Left lung (tissue), 8 donors: Measurements from ENCODE around the gene KCNAB3. TPM values are rescaled to one million over a fixed set of nuclear protein-coding genes. Genes with fewer than 3 reads are reported as not detected.

Experiments used
- polyA plus RNA-seq, 6 donors: library from polyadenylated mRNA; unstranded; fragments of 120-200 nt; gene quantifications; one replicate each; pipeline ENCODE4 v1.2.1, GENCODE V29; 2013; ENCODE audit not compliant: insufficient read length in 6 of 6
- total RNA-seq, 2 donors: library from RNA; stranded (reverse); fragmentation: NEBNext Ultra II Directional; extraction: Animal tissue kit (Norgen Biotek cat#: 25700); gene quantifications; one replicate each; pipeline ENCODE4 v1.2.1, GENCODE V29; 2021
- donor health status: DM: no; HTN: yes; CAD: no.
- donor health status: DM: no; HTN: no; CAD: no.

KCNAB3 gene
- total and polyA plus RNA-seq, 8 donors, result 2.5 to 12.7 (median 11.1) TPM

Other genes with a start within 250 kb of the KCNAB3 start
- 10 to 100 TPM; 50.9 to 54.3 TPM for gene TP53, start 242.4 kb downstream of the KCNAB3 start, total RNA-seq
- 10 to 100 TPM; 77.9 to 90.4 (median 82.3) TPM for gene TP53, start 242.4 kb downstream of the KCNAB3 start, polyA plus RNA-seq
- 10 to 100 TPM in 1 of 2 donors, 1 to 10 TPM in 1; 9.4 to 10.6 TPM for gene WRAP53, start 241.4 kb downstream of the KCNAB3 start, total RNA-seq
- gene WRAP53, start 241.4 kb downstream of the KCNAB3 start, polyA plus RNA-seq, result 10 to 100 TPM; 13.3 to 16.0 (median 14.0) TPM
- 1 to 10 TPM; 1.2 to 3.1 TPM for gene EFNB3, start 224.7 kb downstream of the KCNAB3 start, total RNA-seq
- gene EFNB3, start 224.7 kb downstream of the KCNAB3 start, polyA plus RNA-seq, result 10 to 100 TPM; 23.4 to 34.1 (median 32.1) TPM
- gene DNAH2, start 212.1 kb downstream of the KCNAB3 start, total RNA-seq, result 1 to 10 TPM in 1 of 2 donors, under 1 TPM in 1; 0.67 to 3.4 TPM
- 1 to 10 TPM; 1.2 to 4.5 (median 2.6) TPM for gene DNAH2, start 212.1 kb downstream of the KCNAB3 start, polyA plus RNA-seq
- gene KDM6B, start 95.6 kb downstream of the KCNAB3 start, total RNA-seq, result 10 to 100 TPM; 37.6 to 49.2 TPM
- 10 to 100 TPM; 20.1 to 30.4 (median 24.4) TPM for gene KDM6B, start 95.6 kb downstream of the KCNAB3 start, polyA plus RNA-seq
- gene TMEM88, start 74.8 kb downstream of the KCNAB3 start, total RNA-seq, result 1 to 10 TPM; 5.7 to 6.5 TPM
- gene TMEM88, start 74.8 kb downstream of the KCNAB3 start, polyA plus RNA-seq, result 10 to 100 TPM; 10.4 to 25.5 (median 18.3) TPM
- gene NAA38, start 72.3 kb downstream of the KCNAB3 start, total RNA-seq, result 10 to 100 TPM; 60.5 to 72.6 TPM
- gene NAA38, start 72.3 kb downstream of the KCNAB3 start, polyA plus RNA-seq, result 10 to 100 TPM; 56.3 to 95.7 (median 76.9) TPM
- 10 to 100 TPM in 1 of 2 donors, 1 to 10 TPM in 1; 9.8 to 12.3 TPM for gene CYB5D1, start 71.9 kb downstream of the KCNAB3 start, total RNA-seq
- gene CYB5D1, start 71.9 kb downstream of the KCNAB3 start, polyA plus RNA-seq, result 10 to 100 TPM; 14.6 to 25.8 (median 20.9) TPM
- gene CHD3, start 41.1 kb downstream of the KCNAB3 start, total RNA-seq, result 100 to 1,000 TPM in 1 of 2 donors, 10 to 100 TPM in 1; 95.3 to 118 TPM
- gene CHD3, start 41.1 kb downstream of the KCNAB3 start, polyA plus RNA-seq, result 100 to 1,000 TPM; 194 to 222 (median 205) TPM
- gene RNF227, start 13.6 kb downstream of the KCNAB3 start, total RNA-seq, result 1 to 10 TPM; 4.5 to 5.1 TPM
- 1 to 10 TPM; 2.8 to 3.4 (median 3.2) TPM for gene RNF227, start 13.6 kb downstream of the KCNAB3 start, polyA plus RNA-seq
- 100 to 1,000 TPM; 141 to 181 TPM for gene TRAPPC1, start 2.1 kb upstream of the KCNAB3 start, total RNA-seq
- 100 to 1,000 TPM; 123 to 151 (median 139) TPM for gene TRAPPC1, start 2.1 kb upstream of the KCNAB3 start, polyA plus RNA-seq
- 10 to 100 TPM; 38.2 to 50.1 TPM for gene CNTROB, start 2.4 kb upstream of the KCNAB3 start, total RNA-seq
- 10 to 100 TPM; 77.9 to 87.5 (median 83.6) TPM for gene CNTROB, start 2.4 kb upstream of the KCNAB3 start, polyA plus RNA-seq
- 1 to 10 TPM; 1.1 to 3.4 TPM for gene GUCY2D, start 72.8 kb upstream of the KCNAB3 start, total RNA-seq
- gene GUCY2D, start 72.8 kb upstream of the KCNAB3 start, polyA plus RNA-seq, result under 1 TPM in 2 of 6 donors, not detected in 4; 0.13 to 0.34 TPM
- 100 to 1,000 TPM in 1 of 2 donors, 10 to 100 TPM in 1; 52.5 to 112 TPM for gene ALOX15B, start 109.2 kb upstream of the KCNAB3 start, total RNA-seq
- under 1 TPM; 0.38 to 0.60 (median 0.45) TPM for gene ALOX15B, start 109.2 kb upstream of the KCNAB3 start, polyA plus RNA-seq
- gene ALOX12B, start 157.9 kb upstream of the KCNAB3 start, total RNA-seq, result under 1 TPM in 1 of 2 donors, not detected in 1; 0.32 TPM
- under 1 TPM in 4 of 6 donors, not detected in 2; 0.20 to 0.32 (median 0.26) TPM for gene ALOX12B, start 157.9 kb upstream of the KCNAB3 start, polyA plus RNA-seq
- under 1 TPM; 0.23 to 0.55 TPM for gene ALOXE3, start 188.7 kb upstream of the KCNAB3 start, total RNA-seq
- gene ALOXE3, start 188.7 kb upstream of the KCNAB3 start, polyA plus RNA-seq, result under 1 TPM in 2 of 6 donors, not detected in 4; 0.05 to 0.06 TPM
- gene HES7, start 194.2 kb upstream of the KCNAB3 start, total RNA-seq, result under 1 TPM in 1 of 2 donors, not detected in 1; 0.52 TPM
- under 1 TPM in 2 of 6 donors, not detected in 4; 0.10 to 0.20 TPM for gene HES7, start 194.2 kb upstream of the KCNAB3 start, polyA plus RNA-seq
- gene PER1, start 222.5 kb upstream of the KCNAB3 start, total RNA-seq, result 100 to 1,000 TPM; 101 to 111 TPM
- 10 to 100 TPM; 28.0 to 84.0 (median 41.4) TPM for gene PER1, start 222.5 kb upstream of the KCNAB3 start, polyA plus RNA-seq
- 10 to 100 TPM; 48.3 to 48.9 TPM for gene VAMP2, start 233.1 kb upstream of the KCNAB3 start, total RNA-seq
- 100 to 1,000 TPM in 4 of 6 donors, 10 to 100 TPM in 2; 86.2 to 108 (median 103) TPM for gene VAMP2, start 233.1 kb upstream of the KCNAB3 start, polyA plus RNA-seq
- gene TMEM107, start 246.5 kb upstream of the KCNAB3 start, total RNA-seq, result 10 to 100 TPM; 15.0 to 15.9 TPM
- gene TMEM107, start 246.5 kb upstream of the KCNAB3 start, polyA plus RNA-seq, result 10 to 100 TPM; 17.3 to 21.0 (median 19.7) TPM